Hair follicle dermal papilla cell (primary cell): ENCODE results near the gene OCLN. TPM values are rescaled to one million over a fixed set of nuclear protein-coding genes. Genes with fewer than 3 reads are reported as not detected.

Experiments
- small RNA-seq: library from RNA; depleted of rRNA; stranded (forward); fragments of <200 nt; gene quantifications from one replicate; pipeline ENCODE3, GENCODE V24; 2012
- total RNA-seq: library from RNA; depleted of rRNA; stranded (reverse); fragments of >200 nt; gene quantifications from 2 replicates; pipeline ENCODE4 v1.2.3, GENCODE V29; 2012

Gene OCLN
- total RNA-seq, result 0.49 and 0.81 TPM in 2 replicates

GRCh38 chr5:69492391-69492922 is at the start of gene OCLN:
TSS of gene OCLN (plus strand) at chr5:69492790. CDS start at chr5:69504245, 11,455 bp downstream.

DNA sequence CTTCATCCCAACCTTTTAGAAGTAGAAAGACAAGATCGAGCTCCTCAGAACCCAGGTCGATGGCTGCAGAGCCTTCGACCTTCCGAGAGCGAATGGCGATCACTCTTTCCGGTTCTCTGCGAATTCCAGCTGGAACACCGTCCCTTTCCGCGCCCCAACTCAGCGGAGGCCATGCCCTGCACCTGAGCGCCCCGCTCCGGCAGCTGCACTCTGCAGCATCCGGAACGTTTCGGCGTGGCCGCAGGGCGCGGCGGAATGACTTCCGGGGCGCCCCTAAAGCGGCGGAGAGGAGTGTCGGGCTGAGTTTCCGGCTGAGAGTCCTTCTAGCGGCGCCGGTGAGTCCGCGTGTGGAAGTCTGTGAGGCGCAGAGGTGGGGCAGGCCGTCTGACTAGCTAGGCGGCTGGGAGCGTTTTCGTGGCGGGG is 67.3 kb downstream of the OCLN start, which contains the start of gene GTF2H2C:
Gene GTF2H2C, plus strand, starts transcription at position 284 of the 423 bp plus-strand sequence. CDS start 4,942 bp downstream, outside the sequence.

Small RNA genes within 50 kb of the gene (small RNA-seq; reads per million reads assigned to genes)
- gene RN7SL616P (not detected), gene RNU6-724P (not detected), gene RPS27P14 (not detected)

Other genes starting within 250 kb of the OCLN start
- 3.2 and 4.2 TPM in 2 replicates for gene CCDC125, start 160.0 kb upstream of the OCLN start, total RNA-seq
- 15.7 and 15.9 TPM in 2 replicates for gene AK6, start 123.3 kb upstream of the OCLN start, total RNA-seq
- 62.5 and 63.3 TPM in 2 replicates for gene TAF9, start 123.3 kb upstream of the OCLN start, total RNA-seq
- gene RAD17, start 123.0 kb upstream of the OCLN start, total RNA-seq, result 20.3 and 24.8 TPM in 2 replicates
- 2.9 and 3.3 TPM in 2 replicates for gene MARVELD2, start 77.7 kb upstream of the OCLN start, total RNA-seq
- 31.8 and 40.1 TPM in 2 replicates for gene GTF2H2C, start 67.4 kb downstream of the OCLN start, total RNA-seq